Natural killer cell (primary cell): ENCODE measurements around the gene ELK1. TPM values are rescaled to one million over a fixed set of nuclear protein-coding genes. Genes with fewer than 3 reads are reported as not detected.

ENCODE experiments used
- ATAC-seq, 3 donors: fragments of 150-1000 bp in 2 of 3; fragments of 200-7000 bp in 1 of 3; cut with Tn5 transposase; 1 replicate in 1 of 3; 2 replicates in 2 of 3; pipeline ENCODE4 v1.10.0; 2021; ENCODE audit warnings: mild to moderate bottlenecking in 2 of 3, moderate library complexity in 2 of 3
- DNase-seq, 2 donors: peaks; one replicate each; pipeline versions ENCODE4 v3.0.0 to v3.0.0-alpha.2; 2013 to 2021; ENCODE audit warnings: mixed read lengths in 1 of 2
- H3K27ac ChIP-seq: one replicate; pipeline ENCODE4 v1.5.1; 2013; ENCODE audit warnings: mild to moderate bottlenecking, low read length
- H3K27me3 ChIP-seq: one replicate; pipeline ENCODE4 v1.6.1; 2013; ENCODE audit warnings: low read length; ENCODE audit not compliant: control insufficient read depth, insufficient read depth
- H3K36me3 ChIP-seq: one replicate; pipeline ENCODE4 v1.6.1; 2013; ENCODE audit warnings: low read length; ENCODE audit not compliant: control insufficient read depth, insufficient read depth
- H3K4me1 ChIP-seq: one replicate; pipeline ENCODE4 v1.6.1; 2013; ENCODE audit warnings: low read length; ENCODE audit not compliant: control insufficient read depth, insufficient read depth
- H3K4me3 ChIP-seq: one replicate; pipeline ENCODE4 v1.5.1; 2013; ENCODE audit warnings: low read length
- H3K9me3 ChIP-seq: one replicate; pipeline ENCODE4 v1.6.1; 2013; ENCODE audit warnings: low read length; ENCODE audit not compliant: control insufficient read depth, insufficient read depth
- H3K27ac Mint-ChIP-seq, 2 donors: one replicate each; pipeline ENCODE4 v1.8.0; 2022; ENCODE audit warnings: mild to moderate bottlenecking in 2 of 2, mixed read lengths in 2 of 2, moderate library complexity in 1 of 2
- H3K27me3 Mint-ChIP-seq, 2 donors: one replicate each; pipeline ENCODE4 v1.8.0; 2022; ENCODE audit warnings: low read depth in 2 of 2, mixed read lengths in 2 of 2
- H3K36me3 Mint-ChIP-seq: one replicate; pipeline ENCODE4 v1.8.0; 2022; ENCODE audit warnings: mixed read lengths
- H3K4me1 Mint-ChIP-seq, 2 donors: one replicate each; pipeline ENCODE4 v1.8.0; 2022; ENCODE audit warnings: mixed read lengths in 2 of 2
- H3K4me3 Mint-ChIP-seq: one replicate; pipeline ENCODE4 v1.8.0; 2022; ENCODE audit warnings: mild to moderate bottlenecking, moderate library complexity, mixed read lengths
- H3K9me3 Mint-ChIP-seq, 2 donors: one replicate each; pipeline ENCODE4 v1.8.0; 2022; ENCODE audit warnings: mixed read lengths in 2 of 2
- CTCF ChIP-seq: fragments of 200-600 bp; IDR thresholded peaks from one replicate; pipeline ENCODE4 v1.8.0; 2022; ENCODE audit warnings: antibody characterized with exemption
- WGBS: methylation state at CpG from one replicate; pipeline ENCODE4 v1.1.7; 2013; ENCODE audit warnings: missing lambda C conversion rate; ENCODE audit not compliant: insufficient coverage; 5-methylcytosine and 5-hydroxymethylcytosine counted together
- intact Hi-C: fragments of 100-400 bp; cut with micrococcal nuclease; formaldehyde crosslinking; loops from one replicate; pipeline ENCODE4 v1.14.2; 2022
- total RNA-seq, 4 donors: library from RNA; stranded (reverse); fragments of 120-200 nt in 1 of 4; gene quantifications; one replicate each; pipeline versions ENCODE4 v1.2.3 to v1.2.4, GENCODE V29; 2013 to 2022

The ELK1 gene
- total RNA-seq, 3 donors from 2014 or later (not counting 1 experiment from before 2014, with no cell fraction given) = 14.1 to 15.2 (median 14.8) TPM

GRCh38 chrX:47614618-47615017, 35.7 kb downstream of the ELK1 start:
- Histone ChIP-seq H3K36me3 (no peaks in the 10 kb centered on the region), H3K9me3 (no peaks in the 10 kb centered on the region), H3K27me3 (peaks cover 5% of the 10 kb centered on the region), H3K4me3 (no peak overlapping the region), H3K4me1 (no peaks in the 10 kb centered on the region), H3K27ac (no peak overlapping the region)
- H3K9me3 Mint-ChIP-seq = no peaks in the 10 kb centered on the region
- no peak overlapping the region for H3K27ac Mint-ChIP-seq
- no peaks in the 10 kb centered on the region for H3K36me3 Mint-ChIP-seq
- no peak for DNase-seq
- TF ChIP-seq CTCF = no peak
- H3K4me1 Mint-ChIP-seq = no peaks in the 10 kb centered on the region
- 93% methylated on average over 5 of the region's 5 CpGs for WGBS
- H3K27me3 Mint-ChIP-seq = peaks cover 36% of the 10 kb centered on the region in 2 donors
- ATAC-seq = no peak
- H3K4me3 Mint-ChIP-seq = no peak overlapping the region
- intact Hi-C loops = no loop called here

DNA sequence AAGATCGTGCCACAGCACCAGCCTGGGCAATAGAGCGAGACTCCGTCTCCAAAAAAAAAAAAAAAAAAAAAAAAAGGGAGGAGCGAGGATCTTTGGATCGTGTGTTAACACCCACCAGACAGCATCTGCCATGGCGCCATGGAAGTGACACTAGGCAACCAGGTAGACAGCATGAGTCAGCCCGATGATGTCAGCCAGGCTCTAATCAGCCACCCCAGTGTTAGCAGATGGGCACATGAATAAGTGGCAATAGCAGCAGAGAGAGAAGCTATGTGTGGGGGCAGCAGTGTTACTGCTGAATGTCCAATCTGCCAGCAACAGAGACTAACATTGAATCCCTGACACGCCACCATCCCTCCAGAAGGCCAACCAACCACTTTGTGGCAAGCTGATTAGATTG, 37.3 kb downstream of the ELK1 start:
- WGBS = 87% methylated on average over 8 of the region's 8 CpGs
- Histone ChIP-seq H3K4me1 (no peaks in the 10 kb centered on the region), H3K27ac (no peak overlapping the region), H3K27me3 (peaks cover 4% of the 10 kb centered on the region), H3K36me3 (no peaks in the 10 kb centered on the region), H3K9me3 (no peaks in the 10 kb centered on the region), H3K4me3 (no peak overlapping the region)
- no peak overlapping the region for H3K27ac Mint-ChIP-seq
- no peak for DNase-seq
- no peaks in the 10 kb centered on the region for H3K36me3 Mint-ChIP-seq
- no peak for ATAC-seq
- no peak for TF ChIP-seq CTCF
- H3K4me3 Mint-ChIP-seq = no peak overlapping the region
- H3K27me3 Mint-ChIP-seq = peaks cover 28 to 29% of the 10 kb centered on the region in 2 donors
- intact Hi-C loops = no loop called here
- no peaks in the 10 kb centered on the region for H3K4me1 Mint-ChIP-seq
- H3K9me3 Mint-ChIP-seq = no peaks in the 10 kb centered on the region

DNA sequence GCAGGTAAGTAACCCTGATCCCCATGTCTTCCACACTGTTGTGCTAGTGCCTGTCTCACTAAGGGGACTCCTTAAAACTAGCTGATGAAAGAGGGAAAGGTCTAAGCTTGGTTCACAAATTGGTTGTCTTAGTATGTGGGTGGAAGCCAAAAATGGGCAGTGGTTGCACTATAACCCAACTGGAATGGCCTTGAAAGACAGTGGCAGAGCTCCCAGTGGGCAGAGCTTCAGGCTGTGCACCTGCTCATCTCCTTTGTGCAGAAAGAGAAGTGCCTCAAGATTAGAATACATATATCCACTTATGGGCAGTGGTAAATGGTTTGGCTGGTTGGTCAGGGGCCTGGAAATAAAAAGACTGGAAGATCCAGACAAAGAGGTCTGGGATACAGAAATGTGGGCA, 37.9 kb downstream of the ELK1 start:
- no peak for DNase-seq
- Mint-ChIP-seq H3K36me3 (no peaks in the 10 kb centered on the region), H3K4me1 (no peaks in the 10 kb centered on the region), H3K9me3 (no peaks in the 10 kb centered on the region), H3K4me3 (no peak overlapping the region), H3K27me3 (peaks cover 22% of the 10 kb centered on the region in 2 donors), H3K27ac (no peak overlapping the region)
- Histone ChIP-seq H3K9me3 (no peaks in the 10 kb centered on the region), H3K4me3 (no peak overlapping the region), H3K36me3 (no peaks in the 10 kb centered on the region), H3K27ac (no peak overlapping the region), H3K4me1 (no peaks in the 10 kb centered on the region), H3K27me3 (no peaks in the 10 kb centered on the region)
- TF ChIP-seq CTCF = no peak
- intact Hi-C loops = no loop called here
- no peak for ATAC-seq

GRCh38 chrX:47611926-47612325, 38.4 kb downstream of the ELK1 start:
- DNase-seq = no peak
- Mint-ChIP-seq H3K27me3 (peaks cover 18 to 19% of the 10 kb centered on the region in 2 donors), H3K36me3 (no peaks in the 10 kb centered on the region), H3K4me3 (no peak overlapping the region), H3K27ac (no peak overlapping the region), H3K9me3 (no peaks in the 10 kb centered on the region), H3K4me1 (no peaks in the 10 kb centered on the region)
- TF ChIP-seq CTCF = no peak
- no peaks in the 10 kb centered on the region for H3K36me3 ChIP-seq
- H3K27me3 ChIP-seq = no peaks in the 10 kb centered on the region
- ATAC-seq = no peak
- no peaks in the 10 kb centered on the region for H3K4me1 ChIP-seq
- intact Hi-C loops = no loop called here
- H3K4me3 ChIP-seq = no peak overlapping the region
- H3K9me3 ChIP-seq = no peaks in the 10 kb centered on the region
- 82% methylated on average over 2 of the region's 2 CpGs for WGBS
- no peak overlapping the region for H3K27ac ChIP-seq
